HepG2 (cell line): ENCODE measurements around the gene ELF2. TPM values are rescaled to one million over a fixed set of nuclear protein-coding genes. Genes with fewer than 3 reads are reported as not detected.
A peak's percentile ranks its signal among the peaks of the same experiment; 100 is the strongest.

Experiments
- CREB1 ChIP-seq, 2 experiments: fragments of 450-650 bp in 1 of 2; IDR thresholded peaks; 2 replicates each; pipeline ENCODE4 v1.6.1; 2016 to 2017; ENCODE audit warnings: control low read depth in 1 of 2, mild to moderate bottlenecking in 1 of 2, missing compliant biosample characterization in 1 of 2, missing genetic modification characterization in 1 of 2
- CSRNP1 ChIP-seq: sonication (generic); formaldehyde crosslinking; IDR thresholded peaks from 2 replicates; pipeline ENCODE4 v1.8.1; 2023; ENCODE audit warnings: mild to moderate bottlenecking, missing genetic modification reagents
- FOSL2 ChIP-seq: sonication (generic); formaldehyde crosslinking; IDR thresholded peaks from 2 replicates; pipeline ENCODE4 v1.4.0; 2020; ENCODE audit warnings: missing genetic modification reagents
- FOXK1 ChIP-seq: sonication (generic); formaldehyde crosslinking; IDR thresholded peaks from 2 replicates; pipeline ENCODE4 v1.4.0; 2020; ENCODE audit warnings: low read depth, missing genetic modification reagents, borderline replicate concordance
- GABPA ChIP-seq, 2 experiments: IDR thresholded peaks; 2 replicates each; pipeline ENCODE4 v1.6.1; 2011 to 2016; ENCODE audit warnings: low read depth in 2 of 2, low read length in 1 of 2, missing biosample characterization in 1 of 2, missing genetic modification characterization in 1 of 2
- HMGXB3 ChIP-seq: sonication (generic); formaldehyde crosslinking; IDR thresholded peaks from 2 replicates; pipeline ENCODE4 v1.4.0; 2020; ENCODE audit warnings: missing genetic modification reagents, borderline replicate concordance
- IKZF4 ChIP-seq: sonication (generic); formaldehyde crosslinking; IDR thresholded peaks from 2 replicates; pipeline ENCODE4 v1.5.1; 2020; ENCODE audit warnings: borderline replicate concordance, mild to moderate bottlenecking, low read depth, missing genetic modification reagents; ENCODE audit errors: not compliant biosample characterization
- NFIC ChIP-seq: IDR thresholded peaks from 2 replicates; pipeline ENCODE4 v1.6.1; 2012; ENCODE audit warnings: mild to moderate bottlenecking, low read length, inconsistent platforms
- POLR2AphosphoS5 ChIP-seq: IDR thresholded peaks from 2 replicates; pipeline ENCODE4 v1.6.1; 2012; ENCODE audit warnings: low read depth, low read length
- RARA ChIP-seq: IDR thresholded peaks from 2 replicates; pipeline ENCODE4 v1.6.1; 2016; ENCODE audit warnings: missing genetic modification reagents, missing compliant biosample characterization
- SMYD3 ChIP-seq: sonication (generic); formaldehyde crosslinking; IDR thresholded peaks from 2 replicates; pipeline ENCODE4 v1.8.1; 2023; ENCODE audit warnings: mild to moderate bottlenecking, missing genetic modification reagents
- SNAPC2 ChIP-seq: sonication (generic); formaldehyde crosslinking; IDR thresholded peaks from 2 replicates; pipeline ENCODE4 v1.8.1; 2022; ENCODE audit warnings: mild to moderate bottlenecking, missing genetic modification reagents
- TCF12 ChIP-seq, 2 experiments: fragments of 450-650 bp in 1 of 2; sonication (generic) in 1 of 2; formaldehyde crosslinking in 1 of 2; IDR thresholded peaks; 2 replicates each; pipeline versions ENCODE4 v1.6.1 to v1.8.0; 2017 to 2022; ENCODE audit warnings: antibody characterized with exemption in 1 of 2, mild to moderate bottlenecking in 1 of 2, missing genetic modification reagents in 1 of 2, moderate library complexity in 1 of 2
- TRIM24 ChIP-seq: sonication (generic); formaldehyde crosslinking; IDR thresholded peaks from 2 replicates; pipeline ENCODE4 v1.8.0; 2022; ENCODE audit warnings: mild to moderate bottlenecking, missing genetic modification reagents
- ZC3H13 ChIP-seq: sonication (generic); formaldehyde crosslinking; IDR thresholded peaks from 2 replicates; pipeline ENCODE4 v1.8.1; 2023; ENCODE audit warnings: mild to moderate bottlenecking, missing genetic modification reagents, moderate library complexity
- ZNF567 ChIP-seq: sonication (generic); formaldehyde crosslinking; IDR thresholded peaks from 2 replicates; pipeline ENCODE4 v1.8.1; 2023; ENCODE audit warnings: mild to moderate bottlenecking, missing genetic modification reagents, borderline replicate concordance
- ZNF879 ChIP-seq: sonication (generic); formaldehyde crosslinking; IDR thresholded peaks from 2 replicates; pipeline ENCODE4 v1.8.1; 2023; ENCODE audit warnings: missing genetic modification reagents
- polyA plus RNA-seq, 8 experiments: library from polyadenylated mRNA; depleted of rRNA in 3 of 8; stranded (reverse) in 7 of 8; unstranded in 1 of 8; fragments of >200 nt; fragmentation: Illumina TruSeq in 4 of 8; extraction: Trizol in 4 of 8; gene quantifications; 2 replicates each; pipeline versions ENCODE4 v1.2.1 to v1.2.3, GENCODE V29; 2011 to 2016; ENCODE audit warnings: low read depth in 4 of 8, missing spikeins in 1 of 8, mixed read lengths in 1 of 8; ENCODE audit not compliant: insufficient read depth in 1 of 8
- total RNA-seq, 5 experiments: library from RNA; depleted of rRNA; stranded (reverse); fragments of >200 nt; fragmentation: Illumina TruSeq; extraction: Trizol; gene quantifications; 2 replicates each; pipeline ENCODE4 v1.2.3, GENCODE V29; 2016; ENCODE audit warnings: low read depth in 1 of 5
- TF ChIP-seq, protein P1 (sequence below): sonication (generic); formaldehyde crosslinking; IDR thresholded peaks from 2 replicates; pipeline ENCODE4 v1.4.0; 2020; ENCODE audit warnings: missing genetic modification reagents
- TF ChIP-seq, protein P2 (sequence below): sonication (generic); formaldehyde crosslinking; IDR thresholded peaks from 2 replicates; pipeline ENCODE4 v1.8.0; 2022; ENCODE audit warnings: mild to moderate bottlenecking, missing genetic modification reagents, borderline replicate concordance

Gene ELF2
- total and polyA plus RNA-seq, 2 of the 13 experiments (the other 11 are each of a cell fraction or from before 2014, with no cell fraction given): 28.6 to 35.4 TPM

DNA sequence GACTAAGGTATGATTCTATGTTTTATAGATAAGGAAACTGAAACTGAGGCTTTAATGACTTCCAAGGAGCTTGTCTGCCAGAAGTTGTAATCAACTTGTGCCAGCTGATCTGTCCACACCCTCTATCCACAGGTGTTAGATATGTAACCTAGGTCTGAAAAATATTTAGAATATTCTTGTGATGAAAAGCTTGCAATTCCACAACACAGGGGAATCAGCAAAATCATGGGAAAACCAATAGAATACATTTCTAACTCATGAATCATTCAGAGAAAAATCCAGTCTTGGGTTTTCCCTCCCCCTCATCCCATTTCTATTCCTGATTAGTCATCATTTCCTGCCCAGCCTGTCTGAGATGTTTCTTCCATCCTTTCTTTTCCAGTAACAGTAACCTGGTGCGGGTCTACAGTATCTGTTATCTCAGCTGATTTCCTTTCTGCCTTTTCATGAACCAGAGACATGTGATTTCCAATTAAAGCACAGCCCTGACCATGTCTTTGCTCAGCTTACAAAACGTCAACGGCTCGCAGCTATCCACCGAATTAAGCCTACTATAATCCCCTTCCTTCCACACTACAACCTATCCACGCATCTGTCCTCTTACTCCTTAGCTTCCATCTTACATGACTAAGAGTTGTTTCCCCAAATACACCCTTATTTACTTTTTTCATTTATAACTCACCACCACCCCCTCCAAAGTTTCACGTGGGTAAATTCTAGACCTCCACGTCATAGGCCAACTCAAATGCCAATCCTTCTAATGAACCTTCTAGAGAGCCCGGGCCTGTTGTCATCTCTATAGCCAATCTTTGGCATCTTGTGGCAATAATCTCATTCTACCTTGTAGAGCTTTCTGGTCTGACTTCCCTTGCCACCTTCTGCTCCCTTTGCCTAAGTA, 162.4 kb downstream of the ELF2 start (continued):
- TF ChIP-seq POLR2AphosphoS5 (no peak), SMYD3 (CRISPR knock-in tag) (peak; percentile 34; the same call in 1 of the 2 replicates), TCF12 (IDR thresholded peaks at IDR 0.05) (no peak), TCF12 (CRISPR knock-in tag; IDR thresholded peaks at IDR 0.05) (no peak), HMGXB3 (CRISPR knock-in tag) (0 out of 2 replicates have a peak, but pooled peaks have one; percentile 8), FOXK1 (CRISPR knock-in tag) (0 out of 2 replicates have a peak, but pooled peaks have one; percentile 1), TRIM24 (CRISPR knock-in tag) (no peak), CSRNP1 (CRISPR knock-in tag) (0 out of 2 replicates have a peak, but pooled peaks have one; percentile 75), ZC3H13 (CRISPR knock-in tag) (no peak), CREB1 (IDR thresholded peaks at IDR 0.05) (peak; percentile 40; the same call in 1 of the 2 replicates), CREB1 (CRISPR knock-in tag; IDR thresholded peaks at IDR 0.05) (no peak; the same call in 1 of the 2 replicates), ZNF879 (CRISPR knock-in tag) (0 out of 2 replicates have a peak, but pooled peaks have one; percentile 8), ZNF567 (CRISPR knock-in tag) (0 out of 2 replicates have a peak, but pooled peaks have one; percentile 24), GABPA (IDR thresholded peaks at IDR 0.05; ENCODE audit: low read depth, low read length) (no peak), GABPA (CRISPR knock-in tag; IDR thresholded peaks at IDR 0.05; ENCODE audit: low read depth) (no peak), SNAPC2 (CRISPR knock-in tag) (peak; percentile 72; the same call in 1 of the 2 replicates), RARA (CRISPR knock-in tag) (0 out of 2 replicates have a peak, but pooled peaks have one; percentile 10), IKZF4 (CRISPR knock-in tag) (no peak), FOSL2 (CRISPR knock-in tag) (peak; percentile 78), NFIC (peak; percentile 30; the same call in 1 of the 2 replicates)
- TF ChIP-seq, protein P1, sequence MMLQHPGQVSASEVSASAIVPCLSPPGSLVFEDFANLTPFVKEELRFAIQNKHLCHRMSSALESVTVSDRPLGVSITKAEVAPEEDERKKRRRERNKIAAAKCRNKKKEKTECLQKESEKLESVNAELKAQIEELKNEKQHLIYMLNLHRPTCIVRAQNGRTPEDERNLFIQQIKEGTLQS (CRISPR knock-in tag): peak; percentile 34; the same call in 1 of the 2 replicates
- TF ChIP-seq, protein P2, sequence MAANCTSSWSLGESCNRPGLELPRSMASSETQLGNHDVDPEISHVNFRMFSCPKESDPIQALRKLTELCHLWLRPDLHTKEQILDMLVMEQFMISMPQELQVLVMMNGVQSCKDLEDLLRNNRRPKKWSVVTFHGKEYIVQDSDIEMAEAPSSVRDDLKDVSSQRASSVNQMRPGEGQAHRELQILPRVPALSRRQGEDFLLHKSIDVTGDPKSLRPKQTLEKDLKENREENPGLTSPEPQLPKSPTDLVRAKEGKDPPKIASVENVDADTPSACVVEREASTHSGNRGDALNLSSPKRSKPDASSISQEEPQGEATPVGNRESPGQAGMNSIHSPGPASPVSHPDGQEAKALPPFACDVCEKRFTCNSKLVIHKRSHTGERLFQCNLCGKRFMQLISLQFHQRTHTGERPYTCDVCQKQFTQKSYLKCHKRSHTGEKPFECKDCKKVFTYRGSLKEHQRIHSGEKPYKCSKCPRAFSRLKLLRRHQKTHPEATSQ (CRISPR knock-in tag): peak; percentile 41; the same call in 1 of the 2 replicates
